ENCODE data around the gene FOXN1. TPM values are rescaled to one million over a fixed set of nuclear protein-coding genes. Genes with fewer than 3 reads are reported as not detected.

FOXN1 gene
- total RNA-seq, 2 donors from 2014 or later, result 0.32 TPM; not detected in 1

DNA sequence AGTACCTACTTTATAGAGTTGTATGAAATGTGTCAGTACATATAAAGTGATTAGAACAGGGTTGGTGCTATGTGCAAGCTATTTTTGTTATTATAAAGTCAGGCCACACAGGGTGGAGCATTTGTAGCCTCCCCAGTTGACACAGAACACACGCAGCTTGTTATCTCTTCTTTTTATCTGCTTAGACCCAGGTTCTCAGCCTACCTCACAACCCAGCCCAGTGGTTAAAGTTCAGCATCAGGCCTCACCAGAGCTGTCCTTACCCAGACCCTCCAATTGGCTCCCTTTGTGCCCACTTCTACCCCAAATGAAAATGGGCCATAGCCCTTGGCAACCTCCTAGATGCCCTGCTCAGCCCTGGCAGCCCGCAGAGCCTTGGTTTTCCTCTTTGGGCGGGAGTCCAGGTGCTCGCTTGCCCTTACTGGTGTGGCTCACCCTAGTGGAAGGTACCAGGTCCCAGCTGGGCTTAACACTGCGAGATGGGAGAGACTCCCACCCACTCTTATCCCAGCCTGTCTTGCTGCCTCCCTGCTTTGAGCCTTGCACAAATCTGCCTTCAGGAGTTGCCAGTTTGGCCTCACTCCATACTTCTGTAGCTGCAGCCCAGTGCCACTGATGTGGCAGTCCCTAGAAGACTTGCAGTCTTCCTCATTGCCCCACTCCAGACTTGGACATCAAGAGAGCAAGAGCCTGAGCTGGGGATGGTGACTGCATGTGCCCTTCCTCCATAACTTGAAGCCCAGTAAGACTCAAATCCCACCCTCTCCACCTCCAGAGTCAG lies 66.3 kb downstream of the FOXN1 start:
- TF ChIP-seq, protein P1, sequence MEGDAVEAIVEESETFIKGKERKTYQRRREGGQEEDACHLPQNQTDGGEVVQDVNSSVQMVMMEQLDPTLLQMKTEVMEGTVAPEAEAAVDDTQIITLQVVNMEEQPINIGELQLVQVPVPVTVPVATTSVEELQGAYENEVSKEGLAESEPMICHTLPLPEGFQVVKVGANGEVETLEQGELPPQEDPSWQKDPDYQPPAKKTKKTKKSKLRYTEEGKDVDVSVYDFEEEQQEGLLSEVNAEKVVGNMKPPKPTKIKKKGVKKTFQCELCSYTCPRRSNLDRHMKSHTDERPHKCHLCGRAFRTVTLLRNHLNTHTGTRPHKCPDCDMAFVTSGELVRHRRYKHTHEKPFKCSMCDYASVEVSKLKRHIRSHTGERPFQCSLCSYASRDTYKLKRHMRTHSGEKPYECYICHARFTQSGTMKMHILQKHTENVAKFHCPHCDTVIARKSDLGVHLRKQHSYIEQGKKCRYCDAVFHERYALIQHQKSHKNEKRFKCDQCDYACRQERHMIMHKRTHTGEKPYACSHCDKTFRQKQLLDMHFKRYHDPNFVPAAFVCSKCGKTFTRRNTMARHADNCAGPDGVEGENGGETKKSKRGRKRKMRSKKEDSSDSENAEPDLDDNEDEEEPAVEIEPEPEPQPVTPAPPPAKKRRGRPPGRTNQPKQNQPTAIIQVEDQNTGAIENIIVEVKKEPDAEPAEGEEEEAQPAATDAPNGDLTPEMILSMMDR (IDR thresholded peaks at IDR 0.05), result no peak
- intact Hi-C loops (cut with DNase I), result no loop called here
- H3K4me1 ChIP-seq, result peaks cover 8% of the 10 kb centered on the region
- H3K27ac ChIP-seq, result peak overlapping the region; percentile 74
- H3K36me3 ChIP-seq, result no peaks in the 10 kb centered on the region
- peak; percentile 35 for DNase-seq
- H3K4me3 ChIP-seq, result peak overlapping the region; percentile 99
- no peaks in the 10 kb centered on the region for H3K9me3 ChIP-seq
- H3K27me3 ChIP-seq, result no peaks in the 10 kb centered on the region
- H3K9ac ChIP-seq (ENCODE audit: low read depth in 2 of 2, low read length in 2 of 2), result peak overlapping the region in 1 of 2 donors; percentile 94

DNA sequence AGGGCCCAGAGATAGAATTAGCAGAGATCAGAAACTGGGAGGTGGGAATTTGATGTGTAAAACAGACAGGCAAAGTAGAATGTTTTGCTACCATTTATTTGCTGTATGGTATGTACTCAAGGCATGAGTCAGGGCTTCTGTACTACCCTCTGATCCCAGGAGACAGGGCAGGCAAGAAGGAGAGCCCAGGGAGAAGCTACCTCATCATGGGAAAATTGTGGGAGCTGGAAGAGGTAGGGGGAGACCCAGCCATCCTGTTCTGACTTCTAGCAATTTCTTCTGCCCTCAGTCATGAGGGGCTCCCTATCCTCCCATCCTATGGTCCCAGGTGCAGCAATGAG lies 66.9 kb downstream of the FOXN1 start:
- H3K9me3 ChIP-seq, result no peaks in the 10 kb centered on the region
- intact Hi-C loops (cut with DNase I), result no loop called here
- no peaks in the 10 kb centered on the region for H3K27me3 ChIP-seq
- no peak overlapping the region for H3K9ac ChIP-seq (ENCODE audit: low read depth in 2 of 2, low read length in 2 of 2)
- DNase-seq, result no peak
- H3K4me1 ChIP-seq, result peaks cover 8% of the 10 kb centered on the region
- no peak overlapping the region for H3K27ac ChIP-seq
- no peak overlapping the region for H3K4me3 ChIP-seq
- H3K36me3 ChIP-seq, result no peaks in the 10 kb centered on the region
- TF ChIP-seq, protein P1 (IDR thresholded peaks at IDR 0.05), result no peak

DNA sequence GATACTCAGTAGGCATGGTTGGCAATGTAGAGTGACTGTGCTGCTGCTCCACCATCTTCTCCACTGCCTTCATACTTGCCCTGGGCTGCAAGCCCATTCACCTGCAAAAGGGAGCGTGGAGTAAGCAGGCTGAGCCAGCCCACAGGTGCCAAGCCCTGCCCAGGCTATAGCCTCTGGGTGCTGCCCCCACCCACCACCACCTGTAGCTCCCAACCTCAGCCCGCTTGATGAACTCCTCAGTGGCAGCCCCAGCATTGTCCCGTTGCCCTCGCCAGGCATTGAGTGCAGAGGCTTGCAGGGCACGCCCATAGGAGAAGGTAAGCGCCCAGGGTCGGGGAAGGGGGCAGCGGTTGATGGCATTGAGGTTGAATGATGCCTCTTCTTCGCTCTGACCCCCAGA lies 67.4 kb downstream of the FOXN1 start:
- Histone ChIP-seq H3K9me3 (no peaks in the 10 kb centered on the region), H3K9ac (ENCODE audit: low read depth in 2 of 2, low read length in 2 of 2) (no peak overlapping the region), H3K27me3 (no peaks in the 10 kb centered on the region), H3K36me3 (no peaks in the 10 kb centered on the region), H3K4me3 (no peak overlapping the region), H3K27ac (no peak overlapping the region), H3K4me1 (peaks cover 8% of the 10 kb centered on the region)
- intact Hi-C loops (cut with DNase I), result no loop called here
- TF ChIP-seq, protein P1 (IDR thresholded peaks at IDR 0.05), result no peak
- DNase-seq, result no peak

DNA sequence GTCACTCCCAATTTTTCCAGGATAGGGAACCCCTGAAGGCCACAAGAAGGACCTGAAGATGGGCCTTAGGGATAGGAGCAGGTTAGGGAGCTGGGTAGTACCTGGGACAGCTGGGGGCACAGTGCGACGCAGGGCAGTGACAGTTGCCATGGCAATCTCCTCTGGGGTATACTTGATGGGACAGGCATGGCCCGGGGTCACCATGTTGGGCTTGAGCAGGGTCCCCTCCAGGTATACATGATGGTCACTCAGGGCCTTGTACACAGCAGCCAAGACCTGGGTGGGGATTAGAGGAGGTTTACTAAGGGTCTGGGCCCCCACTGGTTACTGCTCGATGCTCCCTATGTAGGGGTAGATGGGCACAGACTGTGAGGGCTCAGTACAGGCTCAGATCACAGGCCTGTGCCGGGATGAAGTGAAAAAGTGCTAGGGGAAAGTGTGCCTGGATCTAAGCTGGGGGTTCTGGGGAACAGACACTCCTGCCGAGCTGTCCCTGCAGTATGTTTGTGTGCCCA lies 67.9 kb downstream of the FOXN1 start:
- Histone ChIP-seq H3K4me1 (peaks cover 8% of the 10 kb centered on the region), H3K27me3 (no peaks in the 10 kb centered on the region), H3K27ac (no peak overlapping the region), H3K4me3 (no peak overlapping the region), H3K9me3 (no peaks in the 10 kb centered on the region), H3K9ac (ENCODE audit: low read depth in 2 of 2, low read length in 2 of 2) (no peak overlapping the region), H3K36me3 (no peaks in the 10 kb centered on the region)
- no peak for DNase-seq
- intact Hi-C loops (cut with DNase I), result no loop called here
- TF ChIP-seq, protein P1 (IDR thresholded peaks at IDR 0.05), result no peak

DNA sequence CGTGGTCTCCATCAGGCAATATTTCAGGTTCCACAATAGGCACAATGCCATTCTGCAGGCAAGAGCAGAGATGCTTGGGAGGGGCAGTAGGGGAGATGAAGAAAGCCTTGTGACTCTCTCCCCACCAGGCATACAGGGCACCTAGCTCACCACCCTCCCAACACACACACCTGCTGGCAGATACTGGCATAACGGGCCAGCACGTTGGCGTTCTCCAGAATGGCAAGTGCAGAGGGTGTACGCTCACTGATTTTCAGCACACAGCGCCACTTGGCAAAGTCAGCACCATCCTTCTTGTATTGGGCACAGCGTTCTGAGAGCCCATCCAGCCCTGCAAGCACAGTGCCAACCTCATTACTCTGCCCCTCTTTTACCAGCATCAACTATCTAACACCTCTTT lies 68.4 kb downstream of the FOXN1 start:
- Histone ChIP-seq H3K9me3 (no peaks in the 10 kb centered on the region), H3K9ac (ENCODE audit: low read depth in 2 of 2, low read length in 2 of 2) (no peak overlapping the region), H3K27ac (no peak overlapping the region), H3K4me3 (no peak overlapping the region), H3K27me3 (no peaks in the 10 kb centered on the region), H3K36me3 (no peaks in the 10 kb centered on the region), H3K4me1 (peaks cover 8% of the 10 kb centered on the region)
- no peak for DNase-seq
- intact Hi-C loops (cut with DNase I), result no loop called here
- TF ChIP-seq, protein P1 (IDR thresholded peaks at IDR 0.05), result no peak
